ENCODE results near the gene UGT1A9. TPM values are rescaled to one million over a fixed set of nuclear protein-coding genes. Genes with fewer than 3 reads are reported as not detected.

The UGT1A9 gene
- total and polyA plus RNA-seq, 2 of the 13 experiments (the other 11 are each of a cell fraction or from before 2014, with no cell fraction given): 0.07 TPM; not detected in 1

- Histone ChIP-seq H3K9me3 (ENCODE audit: low read length) (no peaks in the 10 kb centered on the region), H3K27ac (ENCODE audit: extremely low read length, insufficient read depth, low read length) (peak overlapping the region; percentile 12), H3K27me3 (ENCODE audit: control insufficient read depth in 1 of 2, insufficient read depth in 2 of 2, low read length in 2 of 2) (no peaks in the 10 kb centered on the region), H4K20me1 (ENCODE audit: insufficient read depth, low read length) (no peaks in the 10 kb centered on the region), H2AFZ (ENCODE audit: low read length) (no peak overlapping the region), H3K79me2 (ENCODE audit: insufficient read depth, low read length) (no peaks in the 10 kb centered on the region), H3K36me3 (replicated peaks in 1 of 2; ENCODE audit: control insufficient read depth in 1 of 2, insufficient read depth in 2 of 2, low read length in 2 of 2) (no peaks in the 10 kb centered on the region), H3K9ac (ENCODE audit: insufficient read depth, low read depth, low read length) (no peak overlapping the region), H3K4me3 (replicated peaks in 1 of 3; ENCODE audit: insufficient read depth in 1 of 3, low read depth in 2 of 3, low read length in 3 of 3) (no peak overlapping the region), H3K4me2 (ENCODE audit: low read depth, low read length) (no peak overlapping the region), H3K4me1 (ENCODE audit: insufficient read depth, low read length) (peaks cover under 1% of the 10 kb centered on the region; the same call in 1 of the 2 replicates)
- 21% methylated on average over 1 of the region's 1 CpG for WGBS (ENCODE audit: low lambda C conversion rate)
- ATAC-seq (no peak), FAIRE-seq (no peak), DNase-seq (ENCODE audit: low spot score) (peak; percentile 56)
- ChIA-PET CTCF (ENCODE audit: low intra/inter-chr PET ratio, low total read pairs) (no interaction called here), POLR2A (no interaction called here)
- in situ Hi-C loops (cut with HindIII; ENCODE audit: extremely low pct_ligation_motif_present, low pct_unique_long_range_greater_than_20kb): no loop called here
- intact Hi-C loops (cut with micrococcal nuclease; ENCODE audit: unreplicated experiment): no loop called here
- BruUV-seq (replicated peaks): no TSS peak
- TF ChIP-seq HOXA7 (CRISPR knock-in tag; IDR thresholded peaks at IDR 0.05) (no peak), FOXP1 (IDR thresholded peaks at IDR 0.05) (no peak), FOXP1 (CRISPR knock-in tag; IDR thresholded peaks at IDR 0.05) (no peak), ETV5 (CRISPR knock-in tag; IDR thresholded peaks at IDR 0.05; ENCODE audit: borderline replicate concordance) (no peak), MAFG (CRISPR knock-in tag; IDR thresholded peaks at IDR 0.05) (no peak), SAP130 (CRISPR knock-in tag; IDR thresholded peaks at IDR 0.05; ENCODE audit: low read depth) (no peak), ZNF101 (CRISPR knock-in tag; IDR thresholded peaks at IDR 0.05; ENCODE audit: borderline replicate concordance, low read depth) (no peak), GATAD1 (CRISPR knock-in tag; IDR thresholded peaks at IDR 0.05) (no peak), GABPA (IDR thresholded peaks at IDR 0.05; ENCODE audit: low read depth, low read length) (no peak), GABPA (CRISPR knock-in tag; IDR thresholded peaks at IDR 0.05; ENCODE audit: low read depth) (no peak), NFE2L2 (IDR thresholded peaks at IDR 0.05; ENCODE audit: low read length) (peak; percentile 88), SOX13 (IDR thresholded peaks at IDR 0.05) (no peak), SOX13 (CRISPR knock-in tag; conservative IDR thresholded peaks at IDR 0.05 in 1 of 2, IDR thresholded peaks at IDR 0.05 in 1 of 2) (no peak), CBFB (CRISPR knock-in tag; IDR thresholded peaks at IDR 0.05) (no peak), HCFC1 (IDR thresholded peaks at IDR 0.05; ENCODE audit: low read depth, low read length) (no peak), RFXAP (CRISPR knock-in tag; IDR thresholded peaks at IDR 0.05; ENCODE audit: borderline replicate concordance) (no peak), PAXIP1 (CRISPR knock-in tag; conservative IDR thresholded peaks at IDR 0.05) (no peak), ZFP36 (IDR thresholded peaks at IDR 0.05; ENCODE audit: borderline replicate concordance, low read depth, low read length, partially characterized antibody) (no peak), LCORL (IDR thresholded peaks at IDR 0.05) (no peak), LCORL (CRISPR knock-in tag; IDR thresholded peaks at IDR 0.05) (no peak), RXRA (CRISPR knock-in tag; IDR thresholded peaks at IDR 0.05) (peak; percentile 63; the same call in 1 of the 2 replicates), RBFOX2 (IDR thresholded peaks at IDR 0.05; ENCODE audit: low read depth, low read length) (no peak), NR2F1 (CRISPR knock-in tag; IDR thresholded peaks at IDR 0.05) (no peak)
- TF ChIP-seq, protein P1, sequence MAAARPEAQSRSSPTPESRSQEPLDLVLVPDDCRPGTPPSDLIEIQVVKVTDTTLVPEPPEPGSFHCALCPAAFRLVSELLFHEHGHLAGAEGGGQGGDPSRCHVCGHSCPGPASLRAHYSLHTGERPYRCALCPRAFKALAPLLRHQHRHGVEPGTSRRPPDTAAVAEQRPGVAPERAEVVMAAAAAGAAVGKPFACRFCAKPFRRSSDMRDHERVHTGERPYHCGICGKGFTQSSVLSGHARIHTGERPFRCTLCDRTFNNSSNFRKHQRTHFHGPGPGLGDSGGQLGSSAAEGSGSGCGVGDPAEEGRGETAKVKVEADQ (CRISPR knock-in tag; IDR thresholded peaks at IDR 0.05; ENCODE audit: borderline replicate concordance): no peak
These were observed 28.4 kb downstream of the UGT1A9 start for GRCh38 chr2:233700028-233700635.
